NK-92 treated with Interleukin-12 subunit alpha and Interleukin-12 subunit beta, amount 100 ng/mL, for 24 hours (cell line): ENCODE data around the gene WDR36.
"Not testable (repeated sequence)": the region's sequence is repeated elsewhere in the genome, so short reads cannot be mapped to it uniquely, and the experiment has no call there.

ENCODE experiments used
- DNase-seq: peaks from one replicate; lab custom pipeline; 2025; lab: John Stamatoyannopoulos, UW

The WDR36 gene

GRCh38 chr5:111138096-111138495, 45.9 kb downstream of the WDR36 start:
- DNase-seq = no peak

- not testable (repeated sequence) for DNase-seq
These were observed 49.3 kb downstream of the WDR36 start for GRCh38 chr5:111141471-111141870.

- no peak for DNase-seq
These were observed 50.8 kb downstream of the WDR36 start for GRCh38 chr5:111142932-111143331.

GRCh38 chr5:111143910-111144309, 51.8 kb downstream of the WDR36 start:
- no peak for DNase-seq

- DNase-seq = no peak
These were observed 52.3 kb downstream of the WDR36 start for GRCh38 chr5:111144352-111144930.

- no peak for DNase-seq
These were observed 53.9 kb downstream of the WDR36 start for GRCh38 chr5:111146053-111146452.

- no peak for DNase-seq
These were observed 55.4 kb downstream of the WDR36 start for GRCh38 chr5:111147502-111147901.

GRCh38 chr5:111151998-111152397, 59.9 kb downstream of the WDR36 start:
- no peak for DNase-seq

GRCh38 chr5:111153483-111153882, 61.3 kb downstream of the WDR36 start:
- no peak for DNase-seq

GRCh38 chr5:111153945-111154344, 61.8 kb downstream of the WDR36 start:
- no peak for DNase-seq

GRCh38 chr5:111158105-111158744, 66.1 kb downstream of the WDR36 start:
- peak; percentile 23 for DNase-seq

GRCh38 chr5:111159845-111160244, 67.7 kb downstream of the WDR36 start:
- no peak for DNase-seq

GRCh38 chr5:111163000-111163399, 70.9 kb downstream of the WDR36 start:
- DNase-seq = no peak

GRCh38 chr5:111165058-111165457, 72.9 kb downstream of the WDR36 start:
- no peak for DNase-seq

GRCh38 chr5:111167551-111167950, 75.4 kb downstream of the WDR36 start:
- no peak for DNase-seq

GRCh38 chr5:111168608-111169007, 76.5 kb downstream of the WDR36 start:
- DNase-seq = no peak

GRCh38 chr5:111169269-111169668, 77.1 kb downstream of the WDR36 start:
- no peak for DNase-seq

- DNase-seq = no peak
These were observed 78.1 kb downstream of the WDR36 start for GRCh38 chr5:111170279-111170678.

- DNase-seq = no peak
These were observed 80.4 kb downstream of the WDR36 start for GRCh38 chr5:111172504-111172903.

GRCh38 chr5:111173476-111173875, 81.3 kb downstream of the WDR36 start:
- no peak for DNase-seq
